ENCODE results near the gene BCL11B.

BCL11B gene

DNA sequence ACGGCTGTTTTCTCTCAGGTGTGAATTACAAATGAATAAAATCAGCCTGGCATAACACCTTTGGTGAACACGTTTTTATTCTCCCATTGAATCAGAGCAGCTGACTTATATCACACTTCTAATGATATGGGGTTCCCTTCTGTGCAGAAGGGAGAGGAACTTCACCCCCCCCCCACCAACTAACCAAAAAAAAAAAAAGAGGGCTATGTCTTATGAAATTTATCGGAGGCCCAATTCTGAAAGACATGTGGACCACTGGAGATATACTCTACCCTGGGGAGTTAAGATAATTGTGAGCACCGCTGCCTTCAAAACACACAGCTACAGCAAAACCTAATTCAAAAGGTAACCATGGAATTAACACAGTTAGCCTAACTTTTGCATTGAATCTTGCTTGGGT lies 4.6 kb downstream of the BCL11B start:
- peak; percentile 10 for DNase-seq

DNA sequence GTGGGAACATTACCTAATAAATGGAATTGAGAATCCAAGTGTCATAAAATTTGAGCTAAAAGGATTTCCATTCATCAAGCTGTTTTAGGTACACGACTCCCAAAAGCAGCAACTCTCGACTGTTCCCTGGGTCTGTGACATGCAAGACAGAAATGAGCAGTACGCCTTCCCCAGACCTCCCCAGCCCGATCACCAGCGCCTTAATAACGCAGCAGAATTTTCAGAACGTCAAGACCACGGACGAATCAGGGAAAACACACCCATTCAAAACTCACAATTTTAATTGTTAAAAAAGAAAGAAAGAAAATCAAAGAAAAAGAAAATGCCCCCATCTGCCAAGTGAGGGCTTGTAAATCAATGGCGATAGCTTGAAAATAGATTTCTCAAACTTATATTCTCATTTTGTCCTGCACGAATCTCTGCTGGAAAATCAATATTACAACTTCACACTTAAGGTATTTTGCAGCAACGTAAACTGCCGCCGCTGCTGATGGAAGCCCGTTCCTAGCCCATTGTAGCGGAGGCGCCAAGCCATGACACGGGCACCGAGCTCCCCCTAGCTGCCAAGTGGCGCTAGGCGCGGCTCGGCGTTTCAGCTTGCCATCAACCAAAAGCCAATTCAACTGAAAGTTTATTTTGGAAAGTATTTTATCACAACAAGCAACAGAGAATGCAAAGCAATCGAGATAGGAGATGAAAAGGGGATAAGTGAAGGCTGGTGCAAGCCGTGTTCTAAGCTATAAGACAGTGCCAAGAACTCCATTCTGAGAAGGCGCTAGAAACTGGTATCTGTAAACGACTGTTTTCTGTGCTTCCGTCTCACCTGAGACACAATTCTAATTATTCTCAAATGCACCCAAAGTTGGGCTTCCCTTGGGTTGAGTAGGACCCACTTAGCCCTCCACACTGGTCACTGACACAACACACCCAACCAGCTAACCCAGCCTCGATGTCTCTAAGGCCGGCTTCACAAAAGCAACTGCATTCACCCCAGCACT lies 5.5 kb downstream of the BCL11B start:
- DNase-seq: peak; percentile 86

DNA sequence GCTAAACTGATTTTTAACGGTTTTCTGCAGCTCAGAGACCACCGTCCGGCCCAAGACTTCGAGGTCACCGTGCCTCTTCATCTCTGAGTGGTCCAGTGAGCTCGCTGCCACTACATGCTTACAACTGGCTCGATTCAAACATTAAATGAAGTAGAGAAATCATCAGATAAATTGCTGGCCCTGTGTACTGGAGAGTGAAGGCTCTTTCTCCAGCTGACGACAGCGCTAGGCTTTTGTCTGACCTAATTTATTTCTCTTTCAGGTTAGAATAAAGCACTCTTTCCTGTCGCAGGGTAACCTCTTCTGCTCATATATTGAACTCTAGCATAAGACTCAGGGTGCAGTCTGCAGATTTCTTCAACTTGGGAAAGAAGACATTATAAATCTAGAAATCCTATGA lies 6.4 kb downstream of the BCL11B start:
- DNase-seq: peak; percentile 56

DNA sequence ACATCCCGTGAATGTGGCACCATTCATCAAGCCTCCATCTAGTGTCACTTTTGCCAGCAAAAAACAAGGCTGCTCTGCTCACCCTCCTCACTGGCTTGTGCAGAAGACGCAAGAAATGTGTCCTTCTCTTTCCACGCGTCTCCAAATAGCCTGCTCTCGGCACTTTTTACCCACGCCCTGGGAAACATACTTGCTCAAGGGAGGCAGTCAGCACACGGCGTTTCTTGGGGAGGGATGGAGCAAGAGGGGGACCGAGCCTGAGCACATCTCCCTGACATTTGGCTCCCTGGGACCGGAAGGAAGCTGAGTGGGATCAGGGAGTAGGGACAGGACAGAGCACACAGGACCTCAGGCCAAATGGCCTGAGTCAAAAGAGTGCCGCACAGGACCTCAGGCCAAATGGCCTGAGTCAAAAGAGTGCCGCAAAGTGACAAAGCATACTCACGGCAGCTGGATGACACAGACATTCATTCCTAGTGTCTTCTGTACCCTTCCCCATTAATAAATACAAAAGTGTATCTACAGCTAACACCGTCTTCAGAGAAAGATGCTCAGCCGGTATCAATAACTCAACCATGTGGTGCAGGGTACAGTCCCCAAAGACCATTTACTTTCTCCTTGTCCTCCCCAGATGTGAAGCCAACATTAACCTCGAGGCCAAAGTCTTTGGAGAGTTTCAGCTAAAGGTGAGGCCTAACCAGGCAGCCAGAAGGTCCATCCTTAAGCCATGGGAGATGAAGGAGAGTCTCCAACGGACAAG lies 7.1 kb downstream of the BCL11B start:
- peak; percentile 8 for DNase-seq

DNA sequence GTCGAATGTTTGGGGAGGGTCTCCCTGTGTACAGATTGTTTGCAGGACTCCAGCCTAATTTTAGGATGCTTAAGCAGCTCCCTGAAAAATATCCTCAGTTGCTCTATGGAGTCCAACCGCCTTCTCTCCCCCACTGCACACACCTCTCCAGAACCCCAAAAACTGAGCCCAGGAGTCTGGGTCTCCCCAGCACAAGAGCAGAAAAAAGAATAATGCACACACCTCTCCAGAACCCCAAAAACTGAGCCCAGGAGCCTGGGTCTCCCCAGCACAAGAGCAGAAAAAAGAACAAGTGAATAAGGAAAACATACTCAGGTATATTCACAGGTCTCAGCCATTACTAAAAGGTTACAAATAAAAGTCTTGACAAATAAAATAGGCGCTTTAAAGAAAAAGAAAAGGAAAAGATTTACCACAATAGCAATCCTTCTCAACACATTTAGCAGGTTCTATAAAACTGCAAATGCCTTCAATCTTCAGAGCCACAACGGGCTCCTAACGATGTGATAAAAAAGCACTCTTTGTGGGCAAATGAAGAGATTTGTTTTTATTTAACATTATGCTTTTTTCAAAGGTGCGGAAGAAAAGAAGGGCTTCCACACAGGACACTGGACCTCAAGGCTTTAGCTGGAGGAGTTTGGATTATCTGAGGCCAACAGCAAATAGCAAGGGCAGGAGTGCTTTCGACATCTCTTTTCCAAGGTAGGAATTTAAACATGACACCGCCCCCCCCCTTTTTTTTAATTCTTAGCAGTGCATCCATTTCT lies 8.2 kb downstream of the BCL11B start:
- peak; percentile 6 for DNase-seq

DNA sequence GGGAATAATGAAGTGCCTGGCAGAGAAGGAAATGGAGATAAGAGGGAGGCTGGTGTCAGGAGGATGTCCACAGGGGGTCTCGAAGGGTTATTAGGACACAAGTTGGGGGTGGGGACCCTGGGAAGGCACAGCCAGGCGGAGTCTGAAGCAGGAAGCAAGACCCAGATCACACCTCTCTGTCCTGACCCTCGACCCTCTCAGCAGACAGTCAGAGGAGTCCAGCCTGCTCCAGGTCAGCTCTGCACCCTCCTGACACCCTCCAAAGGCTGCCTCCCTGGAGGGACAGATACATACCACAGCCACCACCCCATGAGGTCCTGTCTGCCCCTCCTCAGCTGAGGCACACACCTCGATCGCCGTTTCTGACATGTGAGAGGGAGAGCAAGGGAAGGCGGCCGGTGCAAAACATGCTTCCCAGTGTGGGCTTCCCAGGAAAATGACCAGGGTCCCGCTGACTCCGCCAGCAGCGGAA lies 9.0 kb downstream of the BCL11B start:
- DNase-seq: no peak

DNA sequence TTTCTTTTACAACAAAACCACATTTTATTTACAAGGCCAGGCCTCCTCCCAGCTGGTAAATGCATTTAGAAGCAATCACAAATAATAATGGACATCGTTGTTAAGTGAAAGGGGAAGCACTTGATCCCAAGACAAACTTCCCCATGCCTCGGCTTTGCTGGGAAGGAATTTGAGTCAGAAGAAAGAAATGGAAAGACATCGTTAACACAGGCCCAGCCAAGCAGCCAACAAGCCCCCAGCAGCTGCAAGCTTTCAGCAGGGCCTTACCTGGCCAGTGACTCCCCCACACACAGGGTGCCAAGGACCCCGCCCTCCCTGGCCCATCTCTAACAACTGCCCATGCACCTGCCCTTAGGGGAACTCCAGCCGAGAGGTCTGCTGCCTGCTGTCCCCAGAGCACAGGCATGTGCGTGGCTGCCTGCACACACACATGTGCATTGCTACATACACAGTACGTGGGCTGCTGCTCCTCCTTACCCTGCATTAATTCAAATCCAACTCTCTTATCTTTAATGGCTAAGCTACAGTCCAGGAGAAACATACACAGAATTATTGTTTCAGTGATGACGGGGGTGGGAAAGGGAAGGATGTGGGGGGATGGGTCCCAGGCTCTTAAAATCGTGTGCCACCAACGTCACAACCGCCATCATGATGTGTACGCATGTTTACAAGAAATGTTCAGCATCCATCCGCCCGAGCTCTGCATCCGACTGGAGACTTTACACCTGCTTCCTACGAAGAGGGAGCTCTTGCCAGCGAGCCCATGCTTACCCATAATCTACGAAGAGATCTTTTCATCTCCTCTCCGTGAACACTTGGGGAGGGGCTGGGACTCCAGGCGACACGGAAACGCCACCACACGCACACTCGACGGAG lies 9.8 kb downstream of the BCL11B start:
- peak; percentile 96 for DNase-seq

DNA sequence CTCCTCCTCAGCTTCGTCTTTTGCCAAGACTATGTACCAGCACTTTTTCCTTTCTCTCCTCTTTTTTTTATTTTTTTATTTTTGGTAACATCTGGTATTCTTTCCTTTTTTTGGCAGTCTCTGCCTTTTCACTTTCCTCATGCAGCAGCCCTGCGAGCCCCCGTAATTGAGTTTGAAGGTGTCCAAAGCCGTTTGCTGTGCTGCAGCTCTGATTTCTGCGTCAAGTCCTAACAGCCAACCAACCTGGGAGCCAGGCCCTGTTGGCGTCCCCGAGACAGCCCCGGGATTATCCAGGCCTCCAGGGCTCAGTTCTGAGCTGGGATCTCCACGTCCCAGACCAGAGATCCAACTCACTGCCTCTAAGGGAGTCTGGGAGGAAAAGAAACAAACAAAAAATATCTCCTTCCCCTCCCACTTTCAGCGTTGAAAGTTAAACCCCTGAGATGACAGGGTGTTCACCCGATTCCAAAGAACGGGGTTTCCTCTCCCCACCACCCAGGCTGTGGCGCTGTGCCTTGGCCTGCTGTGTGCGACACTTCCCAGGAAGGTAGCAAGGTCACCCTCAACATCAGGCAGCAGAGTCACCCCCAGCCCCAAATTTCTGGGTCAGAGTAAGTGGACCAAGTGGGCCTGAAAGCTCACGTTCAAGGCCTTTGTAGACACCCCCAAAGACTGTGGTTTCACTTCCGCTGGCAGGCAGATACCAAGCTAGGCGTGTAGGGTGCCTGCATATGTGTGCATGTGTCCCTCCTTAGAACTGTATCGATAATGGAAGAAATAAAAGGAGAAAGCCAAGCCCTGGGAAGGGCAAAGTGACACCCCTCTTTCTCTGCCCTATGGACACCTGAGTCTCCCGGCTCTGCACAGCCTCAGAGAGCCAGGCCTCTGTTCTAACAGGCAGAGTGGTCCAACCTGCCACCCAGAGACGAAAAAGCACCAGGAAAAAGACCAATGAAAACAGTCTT lies 11.1 kb downstream of the BCL11B start:
- peak; percentile 78 for DNase-seq

DNA sequence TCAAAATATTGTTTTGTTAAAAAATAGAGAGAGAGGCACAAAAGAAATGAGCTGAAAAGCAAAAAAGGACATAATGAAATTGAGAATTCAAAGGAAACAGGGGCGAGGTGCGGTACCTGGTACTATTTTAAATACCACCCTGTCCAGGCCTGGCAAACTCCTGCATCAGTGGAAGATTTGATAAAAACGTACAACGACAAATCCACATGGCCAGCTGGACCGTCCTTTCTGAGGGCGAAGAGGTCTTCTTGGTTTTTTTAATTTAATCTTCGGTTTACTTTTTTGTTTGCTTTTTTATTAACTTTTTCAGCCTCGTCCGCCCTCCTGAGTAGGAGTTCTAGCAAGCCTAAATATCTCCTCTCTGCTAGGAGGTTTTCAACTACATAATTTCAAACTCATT lies 11.9 kb downstream of the BCL11B start:
- no peak for DNase-seq

DNA sequence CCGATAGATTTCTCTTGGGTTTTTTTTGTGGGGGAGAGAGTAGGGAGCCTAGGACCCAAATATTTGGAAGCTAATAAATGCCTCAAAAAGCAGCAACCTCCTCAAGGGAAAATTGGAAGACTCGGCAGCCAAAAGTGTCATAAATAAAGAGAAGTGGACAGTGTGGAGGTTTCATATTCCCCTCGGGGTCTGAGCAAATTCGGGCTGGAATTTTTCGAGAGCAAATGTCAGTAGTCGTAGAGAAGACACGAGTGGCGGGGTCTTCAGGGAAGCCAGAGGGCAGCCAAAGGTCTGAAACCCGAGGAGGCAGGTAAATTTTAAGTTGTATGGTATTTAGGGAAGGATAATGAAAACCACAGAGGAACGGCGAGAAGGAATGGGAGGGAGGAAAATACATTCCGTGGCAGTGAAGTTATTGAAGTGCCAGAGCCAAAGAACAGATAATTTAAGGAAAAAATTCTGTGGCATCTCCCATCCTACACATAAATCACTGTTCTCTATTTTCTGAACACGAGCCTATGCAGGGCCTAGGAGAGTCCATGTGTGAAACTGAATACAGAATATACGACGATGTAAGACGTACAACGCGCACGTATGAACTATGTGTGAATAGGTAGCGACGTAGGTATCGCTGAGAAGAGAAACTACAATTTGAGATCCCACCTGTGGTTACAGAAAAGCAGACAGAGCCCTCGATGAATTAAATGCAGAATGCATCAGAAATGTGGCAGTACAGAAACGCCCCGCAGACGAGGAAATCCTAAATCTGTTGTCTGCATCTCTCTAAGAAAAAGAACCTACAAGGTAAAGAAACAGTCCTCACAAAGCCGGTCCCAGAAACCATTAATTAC lies 12.9 kb downstream of the BCL11B start:
- DNase-seq: peak; percentile 87

DNA sequence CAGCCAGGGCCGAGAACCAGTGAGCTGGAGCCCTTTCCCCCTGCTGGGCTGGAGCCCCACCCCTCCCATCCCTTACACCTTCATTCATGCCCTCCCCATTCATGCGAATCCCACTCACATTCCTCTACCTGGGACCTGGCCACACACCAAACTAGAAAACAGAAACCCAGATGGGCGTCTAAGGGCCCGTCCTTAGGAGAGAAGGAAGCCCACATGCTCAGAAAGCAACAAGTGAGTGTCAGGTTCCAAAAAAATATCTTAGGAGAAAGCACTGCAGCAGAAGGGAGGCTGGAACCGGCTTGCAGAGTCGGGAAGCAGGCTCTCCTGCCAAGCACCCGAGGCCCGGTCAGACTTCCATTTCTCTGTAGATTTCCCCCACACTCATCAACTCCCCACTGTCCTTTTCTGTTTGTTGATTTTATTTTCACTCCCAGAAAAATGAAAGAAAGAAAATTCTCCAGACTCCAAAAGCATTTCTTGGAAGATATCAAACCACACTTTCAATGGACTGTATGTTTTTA lies 13.6 kb downstream of the BCL11B start:
- DNase-seq: no peak

DNA sequence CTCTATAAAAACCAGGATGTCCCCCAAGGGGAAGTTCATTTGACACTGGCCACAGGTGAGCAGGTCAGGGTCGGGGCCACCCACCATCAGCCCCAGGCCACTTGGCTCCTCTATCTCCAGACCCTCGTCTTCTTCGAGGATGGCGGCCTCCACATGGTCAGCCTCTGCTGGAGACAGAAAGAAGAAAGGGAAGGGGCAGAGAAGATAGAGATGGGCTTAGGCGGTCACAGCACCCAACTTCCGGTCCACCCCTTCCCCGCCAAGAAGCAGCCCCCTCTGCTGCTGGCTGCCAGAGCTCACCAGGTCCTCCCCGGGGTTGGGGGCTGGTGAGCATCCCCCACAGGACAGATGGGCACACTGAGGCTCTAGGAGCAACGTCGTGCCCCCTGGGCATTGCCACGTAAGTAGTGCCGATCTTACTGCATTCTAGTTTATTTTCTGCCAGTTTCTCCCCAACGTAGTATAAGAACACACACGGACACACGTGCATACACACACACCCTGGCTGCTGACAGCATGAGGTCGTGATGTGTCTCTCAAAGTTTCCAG lies 14.2 kb downstream of the BCL11B start:
- no peak for DNase-seq

DNA sequence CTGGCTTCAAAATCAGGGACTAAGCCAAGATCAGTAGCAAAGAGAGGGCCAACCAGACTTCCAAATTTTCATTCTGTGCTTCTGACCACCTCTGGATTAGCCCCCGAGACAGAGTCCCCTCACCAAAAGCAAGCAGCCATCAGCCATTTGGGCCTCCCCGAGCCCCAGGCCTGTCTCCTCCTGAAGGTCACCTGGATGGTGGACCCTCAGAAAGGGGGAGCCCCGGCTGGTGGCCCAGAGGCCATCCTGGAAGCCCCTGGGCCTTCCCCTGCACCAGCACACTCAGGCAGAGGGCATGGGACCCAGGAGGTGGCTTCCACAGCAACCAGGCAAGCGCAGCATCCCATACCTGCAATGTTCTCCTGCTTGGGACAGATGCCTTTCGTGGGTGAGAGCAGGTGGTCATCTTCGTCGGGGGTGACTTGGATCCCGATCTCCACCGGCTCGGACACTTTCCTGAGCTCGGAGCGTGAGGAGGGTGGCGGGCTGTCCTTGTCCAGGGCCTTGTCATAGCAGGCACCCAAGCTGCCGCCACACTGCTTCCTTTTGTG lies 14.8 kb downstream of the BCL11B start:
- no peak for DNase-seq

DNA sequence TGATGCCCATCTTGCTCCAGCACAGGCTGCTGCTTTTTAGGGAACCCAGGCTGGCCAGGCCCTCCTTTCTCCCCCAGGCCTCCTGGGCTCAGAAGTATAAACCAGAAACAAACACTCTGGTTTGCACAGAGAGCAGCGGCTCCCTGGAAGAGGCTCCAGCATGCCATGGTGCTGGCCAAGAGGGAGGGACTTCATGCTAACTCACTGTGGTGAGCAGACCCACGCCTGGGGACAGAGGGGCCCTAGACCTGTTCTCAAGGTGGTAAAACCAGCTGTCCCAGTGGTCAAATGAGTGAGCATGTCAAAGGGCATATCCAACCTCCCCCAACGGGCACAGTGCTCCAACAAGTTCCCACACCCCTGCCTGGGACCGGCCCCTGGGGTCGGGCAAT lies 15.5 kb downstream of the BCL11B start:
- DNase-seq: no peak

DNA sequence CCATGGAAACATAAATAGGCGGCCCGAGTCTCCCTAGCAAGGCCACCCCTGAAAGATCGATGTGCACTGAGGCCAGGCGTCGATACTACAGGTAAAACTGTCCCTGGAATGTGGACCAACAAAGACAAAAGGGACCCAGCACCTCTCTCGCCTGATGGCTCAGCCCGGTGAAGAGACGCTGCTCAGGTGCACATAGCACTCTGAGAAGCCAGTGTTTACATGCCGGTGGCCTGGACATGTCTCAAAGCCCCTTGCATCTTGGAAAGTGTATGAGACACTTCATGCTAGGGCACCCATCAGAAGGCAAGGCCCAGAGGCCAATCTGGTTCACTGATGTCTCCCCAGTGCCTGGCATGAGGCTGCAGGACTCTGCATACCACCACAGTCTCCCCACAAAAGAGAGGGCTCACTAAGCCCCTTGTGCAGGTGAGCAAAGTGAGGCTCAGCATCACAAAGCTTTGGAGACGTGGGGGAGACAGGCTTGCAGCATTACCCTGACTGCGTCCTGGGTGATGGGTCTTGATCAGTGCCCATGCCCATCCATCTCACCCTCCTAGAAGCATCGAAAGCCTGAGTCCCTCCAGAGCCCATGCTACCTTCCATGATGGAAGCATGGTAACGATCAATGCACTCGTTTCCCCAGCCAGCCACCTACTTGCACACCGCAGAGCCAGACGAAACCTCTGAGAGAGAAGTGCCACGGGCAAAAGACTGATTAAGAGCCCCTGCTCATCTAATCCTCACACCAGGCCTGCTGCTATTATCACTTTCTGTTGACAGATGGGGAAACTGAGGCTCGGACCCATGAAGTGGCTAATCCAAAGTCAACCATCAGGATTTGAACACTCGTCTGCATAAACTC lies 16.1 kb downstream of the BCL11B start:
- no peak for DNase-seq

DNA sequence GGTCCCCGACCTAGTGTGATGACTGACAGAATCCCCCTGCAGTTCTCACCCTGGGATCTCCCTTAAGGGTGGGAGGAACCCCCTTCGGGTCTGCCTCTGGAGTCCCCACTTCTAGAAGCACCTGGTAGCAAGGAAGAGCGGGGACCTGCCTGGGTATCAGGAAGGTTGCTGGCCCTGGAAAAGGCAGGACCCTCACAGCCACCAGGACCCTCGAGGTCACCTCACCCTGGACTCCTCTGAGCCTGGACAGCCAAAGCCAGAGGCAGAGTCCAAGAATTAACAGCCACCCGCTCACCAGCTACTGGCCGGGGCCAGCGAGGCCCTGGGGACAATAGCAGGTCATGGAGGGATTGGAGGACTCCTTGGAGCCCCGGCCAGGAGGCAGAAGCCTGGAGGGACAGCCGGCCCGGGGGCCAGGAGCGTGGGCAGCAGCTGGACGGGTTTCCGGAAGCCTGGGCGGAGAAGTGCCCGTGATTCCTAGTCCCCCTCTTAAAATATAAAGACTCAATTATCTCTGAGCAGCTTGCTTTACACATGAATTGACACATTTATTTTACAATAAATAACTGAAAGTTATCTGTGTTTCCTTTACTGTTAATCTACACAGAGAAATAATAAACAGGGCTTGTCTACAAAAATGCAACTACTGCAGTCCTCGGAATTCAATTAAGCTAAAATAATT lies 17.5 kb downstream of the BCL11B start:
- DNase-seq: no peak

DNA sequence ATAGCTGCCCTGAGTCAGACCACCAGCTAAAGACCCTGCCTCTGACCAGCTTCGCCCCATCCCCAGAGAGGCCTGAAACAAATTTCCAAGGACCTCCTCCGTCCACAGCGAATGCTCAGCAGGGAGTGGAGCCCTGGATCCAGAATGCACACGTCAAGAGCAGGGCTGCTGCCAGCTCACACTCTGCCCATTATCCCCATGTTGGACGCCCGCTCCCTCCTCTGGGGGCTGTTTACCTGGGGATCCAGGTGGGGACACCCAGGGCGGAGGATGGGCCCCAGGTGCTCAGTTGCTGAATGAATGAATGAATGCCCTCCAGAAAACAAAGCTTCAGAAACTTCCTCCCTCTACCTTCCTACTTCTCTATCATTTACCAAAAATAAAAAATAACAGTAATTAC lies 18.1 kb downstream of the BCL11B start:
- no peak for DNase-seq

All from central memory CD4-positive, alpha-beta T cell (primary cell).